ENCODE data around the gene ALKBH5.

DNA sequence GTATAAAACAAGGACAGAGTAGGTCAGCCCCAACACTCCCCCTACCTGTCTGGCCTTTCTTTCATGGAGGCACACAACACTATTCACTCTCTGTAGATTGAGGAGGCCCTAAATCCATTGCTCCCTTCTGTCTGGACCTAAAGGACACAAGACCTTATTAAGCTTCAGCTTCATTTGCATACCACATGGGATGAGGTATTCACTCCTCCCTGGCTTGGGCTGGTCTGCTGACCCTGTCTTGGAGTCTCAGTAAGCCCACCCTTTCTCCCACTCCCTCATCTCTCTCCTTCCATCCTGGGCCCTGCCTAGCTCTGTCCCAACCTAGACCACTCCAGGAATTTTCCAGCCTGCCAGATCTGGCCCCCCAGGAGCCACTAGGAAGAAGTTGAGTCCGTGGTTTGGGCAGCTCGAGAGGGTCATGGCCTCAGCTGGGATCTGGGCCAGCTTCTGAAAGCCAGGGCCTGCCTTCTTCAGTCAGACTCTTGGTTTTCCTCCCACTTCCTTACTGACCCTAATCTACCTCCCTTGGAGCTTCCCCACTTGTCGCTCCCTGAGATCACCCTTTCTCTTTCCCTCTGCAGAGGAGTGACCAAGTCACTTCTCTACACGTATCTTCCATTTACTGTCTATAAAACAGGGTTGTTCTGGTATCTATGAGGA lies 35.3 kb downstream of the ALKBH5 start:
- TF ChIP-seq POLR2A (IDR thresholded peaks at IDR 0.05): no peak
- TF ChIP-seq, protein P1, sequence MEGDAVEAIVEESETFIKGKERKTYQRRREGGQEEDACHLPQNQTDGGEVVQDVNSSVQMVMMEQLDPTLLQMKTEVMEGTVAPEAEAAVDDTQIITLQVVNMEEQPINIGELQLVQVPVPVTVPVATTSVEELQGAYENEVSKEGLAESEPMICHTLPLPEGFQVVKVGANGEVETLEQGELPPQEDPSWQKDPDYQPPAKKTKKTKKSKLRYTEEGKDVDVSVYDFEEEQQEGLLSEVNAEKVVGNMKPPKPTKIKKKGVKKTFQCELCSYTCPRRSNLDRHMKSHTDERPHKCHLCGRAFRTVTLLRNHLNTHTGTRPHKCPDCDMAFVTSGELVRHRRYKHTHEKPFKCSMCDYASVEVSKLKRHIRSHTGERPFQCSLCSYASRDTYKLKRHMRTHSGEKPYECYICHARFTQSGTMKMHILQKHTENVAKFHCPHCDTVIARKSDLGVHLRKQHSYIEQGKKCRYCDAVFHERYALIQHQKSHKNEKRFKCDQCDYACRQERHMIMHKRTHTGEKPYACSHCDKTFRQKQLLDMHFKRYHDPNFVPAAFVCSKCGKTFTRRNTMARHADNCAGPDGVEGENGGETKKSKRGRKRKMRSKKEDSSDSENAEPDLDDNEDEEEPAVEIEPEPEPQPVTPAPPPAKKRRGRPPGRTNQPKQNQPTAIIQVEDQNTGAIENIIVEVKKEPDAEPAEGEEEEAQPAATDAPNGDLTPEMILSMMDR (IDR thresholded peaks at IDR 0.05): no peak
